HL-60 (cell line): Measurements from ENCODE around the gene SLC4A8.

Source experiments
- DNase-seq, 2 experiments: peaks; one replicate each; pipeline ENCODE4 v3.0.0-alpha.2; 2010 to 2020; ENCODE audit warnings: low read depth in 1 of 2, low spot score in 1 of 2
- H3K27ac ChIP-seq: fragments of 250-450 bp; sonication (Bioruptor Pico); replicated peaks from 2 replicates; pipeline ENCODE4 v1.5.1; 2020; ENCODE audit warnings: mild to moderate bottlenecking, moderate library complexity
- H3K27me3 ChIP-seq: fragments of 250-450 bp; sonication (Bioruptor Pico); 2 replicates; pipeline ENCODE4 v1.5.1; 2021; ENCODE audit warnings: mild to moderate bottlenecking, moderate library complexity; ENCODE audit not compliant: insufficient read depth, poor library complexity, severe bottlenecking
- H3K4me3 ChIP-seq: replicated peaks from 2 replicates; pipeline ENCODE4 v1.5.1; 2011; ENCODE audit warnings: mild to moderate bottlenecking, control low read depth, low read length; ENCODE audit not compliant: insufficient read depth
- CTCF ChIP-seq: IDR thresholded peaks from one replicate; pipeline ENCODE4 v1.5.1; 2011; ENCODE audit warnings: low read length, control low read depth, inconsistent platforms; ENCODE audit not compliant: insufficient read depth
- GABPA ChIP-seq: IDR thresholded peaks from 2 replicates; pipeline ENCODE4 v1.6.1; 2012; ENCODE audit warnings: low read depth
- POLR2AphosphoS5 ChIP-seq: IDR thresholded peaks from 2 replicates; pipeline ENCODE4 v1.6.1; 2012; ENCODE audit warnings: low read depth
- SPI1 ChIP-seq: IDR thresholded peaks from 2 replicates; pipeline ENCODE4 v1.6.1; 2012; ENCODE audit warnings: low read depth, mild to moderate bottlenecking, borderline replicate concordance
- TF ChIP-seq, protein P1 (sequence below): IDR thresholded peaks from 2 replicates; pipeline ENCODE4 v1.6.1; 2012; ENCODE audit warnings: low read depth; ENCODE audit not compliant: insufficient replicate concordance

SLC4A8 gene

DNA sequence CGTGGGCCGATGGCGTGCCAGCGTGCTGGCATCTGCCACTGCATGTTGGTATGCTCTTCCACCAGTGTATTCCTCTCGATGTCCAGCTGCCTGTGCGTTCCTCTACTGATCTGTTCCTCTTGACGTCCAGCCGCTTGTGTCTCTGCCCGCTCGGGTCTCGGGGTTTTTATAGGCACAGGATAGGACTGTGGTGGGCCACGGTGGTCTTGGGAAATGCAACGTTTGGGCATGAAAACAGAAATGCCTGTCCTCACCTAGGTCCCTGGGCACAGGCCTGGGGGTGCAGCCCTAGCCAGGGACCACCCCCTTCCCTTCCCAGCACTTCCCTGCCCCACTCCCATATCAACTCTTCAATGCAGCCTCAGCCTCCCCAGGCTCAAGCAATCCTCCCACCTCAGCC is 23.1 kb upstream of the SLC4A8 start:
- DNase-seq: no peak
- Histone ChIP-seq H3K27me3 (no peaks in the 10 kb centered on the region), H3K4me3 (no peak overlapping the region), H3K27ac (no peak overlapping the region)
- no peak for TF ChIP-seq POLR2AphosphoS5
- no peak for TF ChIP-seq GABPA
- TF ChIP-seq SPI1: no peak
- TF ChIP-seq, protein P1, sequence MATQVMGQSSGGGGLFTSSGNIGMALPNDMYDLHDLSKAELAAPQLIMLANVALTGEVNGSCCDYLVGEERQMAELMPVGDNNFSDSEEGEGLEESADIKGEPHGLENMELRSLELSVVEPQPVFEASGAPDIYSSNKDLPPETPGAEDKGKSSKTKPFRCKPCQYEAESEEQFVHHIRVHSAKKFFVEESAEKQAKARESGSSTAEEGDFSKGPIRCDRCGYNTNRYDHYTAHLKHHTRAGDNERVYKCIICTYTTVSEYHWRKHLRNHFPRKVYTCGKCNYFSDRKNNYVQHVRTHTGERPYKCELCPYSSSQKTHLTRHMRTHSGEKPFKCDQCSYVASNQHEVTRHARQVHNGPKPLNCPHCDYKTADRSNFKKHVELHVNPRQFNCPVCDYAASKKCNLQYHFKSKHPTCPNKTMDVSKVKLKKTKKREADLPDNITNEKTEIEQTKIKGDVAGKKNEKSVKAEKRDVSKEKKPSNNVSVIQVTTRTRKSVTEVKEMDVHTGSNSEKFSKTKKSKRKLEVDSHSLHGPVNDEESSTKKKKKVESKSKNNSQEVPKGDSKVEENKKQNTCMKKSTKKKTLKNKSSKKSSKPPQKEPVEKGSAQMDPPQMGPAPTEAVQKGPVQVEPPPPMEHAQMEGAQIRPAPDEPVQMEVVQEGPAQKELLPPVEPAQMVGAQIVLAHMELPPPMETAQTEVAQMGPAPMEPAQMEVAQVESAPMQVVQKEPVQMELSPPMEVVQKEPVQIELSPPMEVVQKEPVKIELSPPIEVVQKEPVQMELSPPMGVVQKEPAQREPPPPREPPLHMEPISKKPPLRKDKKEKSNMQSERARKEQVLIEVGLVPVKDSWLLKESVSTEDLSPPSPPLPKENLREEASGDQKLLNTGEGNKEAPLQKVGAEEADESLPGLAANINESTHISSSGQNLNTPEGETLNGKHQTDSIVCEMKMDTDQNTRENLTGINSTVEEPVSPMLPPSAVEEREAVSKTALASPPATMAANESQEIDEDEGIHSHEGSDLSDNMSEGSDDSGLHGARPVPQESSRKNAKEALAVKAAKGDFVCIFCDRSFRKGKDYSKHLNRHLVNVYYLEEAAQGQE: no peak
- no peak for TF ChIP-seq CTCF

- no peaks in the 10 kb centered on the region for H3K27me3 ChIP-seq
Observed at GRCh38 chr12:51401900-51402299, 22.7 kb upstream of the SLC4A8 start.

DNA sequence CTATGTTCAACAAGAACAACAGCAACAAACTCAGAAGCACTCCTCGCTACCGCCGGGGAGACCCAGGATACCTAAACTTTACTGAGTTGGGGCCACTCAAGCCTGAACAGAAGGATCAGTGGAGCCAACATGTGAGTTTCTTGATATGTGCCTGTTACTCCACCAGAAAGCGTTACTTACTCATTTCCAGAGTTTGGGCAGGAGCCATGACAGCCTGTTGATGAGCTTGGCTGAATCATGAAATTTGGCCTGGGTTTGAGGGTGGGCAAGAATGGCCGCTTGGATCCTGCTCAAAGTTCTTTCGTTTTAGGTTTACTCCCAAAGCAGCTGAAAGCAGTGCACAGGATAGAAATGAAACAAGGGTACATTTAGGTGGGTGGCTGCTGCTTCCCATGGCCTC is 21.5 kb upstream of the SLC4A8 start:
- Histone ChIP-seq H3K27me3 (no peaks in the 10 kb centered on the region), H3K4me3 (no peak overlapping the region), H3K27ac (peak overlapping the region; percentile 44)
- TF ChIP-seq SPI1 (no peak), CTCF (no peak), POLR2AphosphoS5 (no peak), GABPA (no peak)
- TF ChIP-seq, protein P1: no peak
- no peak for DNase-seq

More at GRCh38 chr12:51401900-51402299, 22.7 kb upstream of the SLC4A8 start:
- DNase-seq: no peak
- H3K4me3 ChIP-seq: no peak overlapping the region
- H3K27ac ChIP-seq: no peak overlapping the region
- TF ChIP-seq, protein P1: no peak
- no peak for TF ChIP-seq SPI1
- no peak for TF ChIP-seq CTCF
- no peak for TF ChIP-seq GABPA
- TF ChIP-seq POLR2AphosphoS5: no peak
